ENCODE data around the gene GSC2.

Gene GSC2

GRCh38 chr22:19127329-19128008 is 22.6 kb downstream of the GSC2 start:
- TF ChIP-seq CEBPB (IDR thresholded peaks at IDR 0.05): no peak
- no peak for TF ChIP-seq TEAD4 (IDR thresholded peaks at IDR 0.05)
- no peak for TF ChIP-seq RAD21 (IDR thresholded peaks at IDR 0.05; ENCODE audit: low read depth)
- no peak for TF ChIP-seq TCF12 (IDR thresholded peaks at IDR 0.05; ENCODE audit: low read depth)
- TF ChIP-seq YY1 (IDR thresholded peaks at IDR 0.05; ENCODE audit: low read depth): no peak
- no peak for TF ChIP-seq TAF1 (IDR thresholded peaks at IDR 0.05; ENCODE audit: low read depth)
- TF ChIP-seq FOXM1 (IDR thresholded peaks at IDR 0.05; ENCODE audit: borderline replicate concordance, low read depth): no peak
- TF ChIP-seq CREB1 (IDR thresholded peaks at IDR 0.05; ENCODE audit: low read depth): no peak
- no peak for TF ChIP-seq EGR1 (IDR thresholded peaks at IDR 0.05)

GRCh38 chr22:19126309-19127273 is 23.5 kb downstream of the GSC2 start:
- TF ChIP-seq EGR1 (IDR thresholded peaks at IDR 0.05): no peak

GRCh38 chr22:19125474-19126308 is 24.4 kb downstream of the GSC2 start:
- no peak for TF ChIP-seq TEAD4 (IDR thresholded peaks at IDR 0.05)

GRCh38 chr22:19125011-19125410 is 25.1 kb downstream of the GSC2 start:
- TF ChIP-seq TAF1 (IDR thresholded peaks at IDR 0.05; ENCODE audit: low read depth): no peak
- TF ChIP-seq YY1 (IDR thresholded peaks at IDR 0.05; ENCODE audit: low read depth): no peak
- TF ChIP-seq REST (IDR thresholded peaks at IDR 0.05; ENCODE audit: low read depth): no peak
- TF ChIP-seq EGR1 (IDR thresholded peaks at IDR 0.05): no peak
- no peak for TF ChIP-seq FOXM1 (IDR thresholded peaks at IDR 0.05; ENCODE audit: borderline replicate concordance, low read depth)
- no peak for TF ChIP-seq TCF12 (IDR thresholded peaks at IDR 0.05; ENCODE audit: low read depth)
- no peak for TF ChIP-seq TEAD4 (IDR thresholded peaks at IDR 0.05)
- no peak for TF ChIP-seq EP300 (IDR thresholded peaks at IDR 0.05; ENCODE audit: borderline replicate concordance)
- no peak for TF ChIP-seq RAD21 (IDR thresholded peaks at IDR 0.05; ENCODE audit: low read depth)
- no peak for TF ChIP-seq CEBPB (IDR thresholded peaks at IDR 0.05)
- TF ChIP-seq MAX (IDR thresholded peaks at IDR 0.05): no peak
- TF ChIP-seq ZBTB7A (IDR thresholded peaks at IDR 0.05; ENCODE audit: low read depth): no peak
- no peak for TF ChIP-seq USF1 (IDR thresholded peaks at IDR 0.05)
- TF ChIP-seq NFIC (IDR thresholded peaks at IDR 0.05): no peak
- TF ChIP-seq CREB1 (IDR thresholded peaks at IDR 0.05; ENCODE audit: low read depth): no peak

GRCh38 chr22:19124377-19124776 is 25.7 kb downstream of the GSC2 start:
- TF ChIP-seq TCF12 (IDR thresholded peaks at IDR 0.05; ENCODE audit: low read depth) (no peak), YY1 (IDR thresholded peaks at IDR 0.05; ENCODE audit: low read depth) (no peak), CREB1 (IDR thresholded peaks at IDR 0.05; ENCODE audit: low read depth) (no peak), ZBTB7A (IDR thresholded peaks at IDR 0.05; ENCODE audit: low read depth) (no peak), CEBPB (IDR thresholded peaks at IDR 0.05) (no peak), EGR1 (IDR thresholded peaks at IDR 0.05) (no peak), NFIC (IDR thresholded peaks at IDR 0.05) (no peak), RAD21 (IDR thresholded peaks at IDR 0.05; ENCODE audit: low read depth) (no peak), REST (IDR thresholded peaks at IDR 0.05; ENCODE audit: low read depth) (no peak), USF1 (IDR thresholded peaks at IDR 0.05) (no peak), EP300 (IDR thresholded peaks at IDR 0.05; ENCODE audit: borderline replicate concordance) (no peak), TAF1 (IDR thresholded peaks at IDR 0.05; ENCODE audit: low read depth) (no peak), TEAD4 (IDR thresholded peaks at IDR 0.05) (no peak), MAX (IDR thresholded peaks at IDR 0.05) (no peak), FOXM1 (IDR thresholded peaks at IDR 0.05; ENCODE audit: borderline replicate concordance, low read depth) (no peak)
